GM12878 (cell line): Measurements from ENCODE around the gene CDH5. TPM values are rescaled to one million over a fixed set of nuclear protein-coding genes. Genes with fewer than 3 reads are reported as not detected.

Source experiments
- ATAC-seq: fragments of 200-7000 bp; cut with Tn5 transposase; 3 replicates; pipeline ENCODE4 v1.9.1; 2020; ENCODE audit warnings: mild to moderate bottlenecking, moderate library complexity
- BruUV-seq: library from RNA; stranded (reverse); fragments of 400-500 nt; replicated peaks from 2 replicates; lab custom pipeline; 2021; lab: Mats Ljungman, UMichigan
- CTCF ChIA-PET: fragments of 300-600 bp; sonication (Branson Sonifier 250); formaldehyde crosslinking; extraction: SDS; loops from one replicate; lab custom pipeline; 2021; ENCODE audit warnings: inconsistent platforms; lab: Yijun Ruan, JAX
- POLR2A ChIA-PET: fragments of 350-600 bp; formaldehyde crosslinking; extraction: SDS; loops from one replicate; lab custom pipeline; 2021; ENCODE audit warnings: inconsistent platforms; lab: Charles Lee
- RAD21 ChIA-PET: fragments of 300-600 bp; sonication (Branson Sonifier 250); formaldehyde crosslinking; loops from one replicate; lab custom pipeline; 2023; ENCODE audit warnings: antibody characterized with exemption; ENCODE audit not compliant: unreplicated experiment; lab: Charles Lee
- SMC1A ChIA-PET: fragments of 300-600 bp; sonication (Branson Sonifier 250); formaldehyde crosslinking; loops from one replicate; lab custom pipeline; 2023; ENCODE audit not compliant: unreplicated experiment, uncharacterized antibody; lab: Charles Lee
- DNase-seq: peaks from one replicate; pipeline ENCODE4 v3.0.0-alpha.2; 2011; ENCODE audit warnings: low read depth, low spot score
- FAIRE-seq: peaks from 3 replicates; lab custom pipeline; 2011; peaks lifted over from hg19 to GRCh38; lab: Jason Lieb, UNC
- H2AFZ ChIP-seq: 2 replicates; pipeline ENCODE4 v1.6.0; 2011; ENCODE audit warnings: low read depth, low read length, control low read depth; ENCODE audit not compliant: control insufficient read depth
- H3K27ac ChIP-seq: 2 replicates; pipeline ENCODE4 v1.5.1; 2011; ENCODE audit warnings: control low read depth; ENCODE audit not compliant: control insufficient read depth, insufficient read depth
- H3K27me3 ChIP-seq, 2 experiments: replicated peaks in 1 of 2; 2 replicates each; pipeline versions ENCODE4 v1.6.0 to v1.6.1; 2011; ENCODE audit warnings: low read length in 1 of 2; ENCODE audit not compliant: control insufficient read depth in 2 of 2, insufficient read depth in 2 of 2
- H3K36me3 ChIP-seq, 2 experiments: 2 replicates each; pipeline ENCODE4 v1.5.1; 2011; ENCODE audit warnings: low read length in 1 of 2; ENCODE audit not compliant: control insufficient read depth in 2 of 2, insufficient read depth in 2 of 2
- H3K4me1 ChIP-seq: 2 replicates; pipeline ENCODE4 v1.6.1; 2011; ENCODE audit warnings: mild to moderate bottlenecking, low read length, moderate library complexity, mixed read lengths; ENCODE audit not compliant: control insufficient read depth, insufficient read depth
- H3K4me2 ChIP-seq: 2 replicates; pipeline ENCODE4 v1.6.0; 2011; ENCODE audit warnings: control low read depth; ENCODE audit not compliant: control insufficient read depth, insufficient read depth
- H3K4me3 ChIP-seq: fragments of 200-600 bp; sonication (generic); 2 replicates; pipeline ENCODE4 v1.5.1; 2016
- H3K79me2 ChIP-seq: 2 replicates; pipeline ENCODE4 v1.6.0; 2011; ENCODE audit warnings: low read length; ENCODE audit not compliant: control insufficient read depth, insufficient read depth
- H3K9ac ChIP-seq: 2 replicates; pipeline ENCODE4 v1.8.0; 2011; ENCODE audit warnings: low read length, control low read depth, mixed read lengths; ENCODE audit not compliant: control insufficient read depth, insufficient read depth
- H3K9me3 ChIP-seq: replicated peaks from 3 replicates; pipeline ENCODE4 v1.5.1; 2011; ENCODE audit warnings: mild to moderate bottlenecking, low read length; ENCODE audit not compliant: control insufficient read depth, insufficient read depth
- H4K20me1 ChIP-seq: 2 replicates; pipeline ENCODE4 v1.6.0; 2011; ENCODE audit not compliant: control insufficient read depth, insufficient read depth
- BACH1 ChIP-seq: fragments of 450-650 bp; IDR thresholded peaks from 2 replicates; pipeline ENCODE4 v1.6.1; 2017; ENCODE audit warnings: mild to moderate bottlenecking, borderline replicate concordance
- DPF2 ChIP-seq: fragments of 450-650 bp; IDR thresholded peaks from 2 replicates; pipeline ENCODE4 v1.6.1; 2017; ENCODE audit warnings: mild to moderate bottlenecking
- EED ChIP-seq: sonication (generic); IDR thresholded peaks from 2 replicates; pipeline ENCODE4 v1.6.1; 2016; ENCODE audit warnings: antibody characterized with exemption, low read depth
- FOXM1 ChIP-seq: IDR thresholded peaks from 2 replicates; pipeline ENCODE4 v1.6.1; 2012; ENCODE audit warnings: low read depth, mild to moderate bottlenecking, inconsistent platforms, low read length, moderate library complexity
- IKZF2 ChIP-seq, 2 experiments: fragments of 450-650 bp; IDR thresholded peaks; 2 replicates each; pipeline ENCODE4 v1.6.1; 2017; ENCODE audit warnings: mild to moderate bottlenecking in 2 of 2, moderate library complexity in 2 of 2
- MTA2 ChIP-seq: fragments of 450-650 bp; IDR thresholded peaks from 2 replicates; pipeline ENCODE4 v1.6.1; 2016; ENCODE audit warnings: low read depth, mild to moderate bottlenecking, moderate library complexity
- NFIC ChIP-seq: IDR thresholded peaks from 2 replicates; pipeline ENCODE4 v1.6.1; 2012; ENCODE audit warnings: low read depth, mild to moderate bottlenecking, inconsistent platforms, low read length, moderate library complexity
- NFYA ChIP-seq: IDR thresholded peaks from 2 replicates; pipeline ENCODE4 v1.6.1; 2011; ENCODE audit warnings: low read depth, mild to moderate bottlenecking, low read length, improper control_type of control experiment, borderline replicate concordance
- NFYB ChIP-seq: IDR thresholded peaks from 2 replicates; pipeline ENCODE4 v1.6.1; 2011; ENCODE audit warnings: low read depth, mild to moderate bottlenecking, low read length, improper control_type of control experiment, moderate library complexity; ENCODE audit not compliant: insufficient read depth
- PAX8 ChIP-seq: fragments of 450-650 bp; IDR thresholded peaks from 2 replicates; pipeline ENCODE4 v1.6.1; 2017; ENCODE audit warnings: mild to moderate bottlenecking, moderate library complexity
- TCF7 ChIP-seq: IDR thresholded peaks from 2 replicates; pipeline ENCODE4 v1.6.1; 2014; ENCODE audit warnings: antibody characterized with exemption, borderline replicate concordance
- WGBS: methylation state at CpG from one replicate; pipeline ENCODE4 v1.1.6; 2016; ENCODE audit warnings: low lambda C conversion rate; ENCODE audit not compliant: insufficient replicate concordance, insufficient coverage; ENCODE audit errors: missing lambda C conversion rate; 5-methylcytosine and 5-hydroxymethylcytosine counted together
- in situ Hi-C: fragments of 300-500 bp; cut with MboI; formaldehyde crosslinking; loops from 9 replicates; pipeline ENCODE4 v1.14.3; 2018; ENCODE audit warnings: mixed read lengths
- intact Hi-C: fragments of 100-400 bp; cut with micrococcal nuclease; formaldehyde crosslinking; loops from one replicate; pipeline ENCODE4 v1.14.2; 2022; ENCODE audit not compliant: unreplicated experiment
- polyA plus RNA-seq, 11 experiments: library from polyadenylated mRNA; depleted of rRNA in 4 of 11; unstranded in 6 of 11; stranded (reverse) in 5 of 11; fragments of >200 nt; fragmentation: Nextera tagmentation in 4 of 11; fragmentation: Illumina TruSeq in 1 of 11; extraction: Ambion mirVana in 4 of 11; extraction: Trizol in 1 of 11; gene quantifications; 1 replicate in 1 of 11; 2 replicates in 10 of 11; pipeline versions ENCODE4 v1.2.1 to v1.2.3, GENCODE V29; 2011 to 2016; ENCODE audit warnings: inconsistent platforms in 2 of 11, missing spikeins in 2 of 11, low read depth in 1 of 11
- total RNA-seq, 4 experiments: library from RNA; depleted of rRNA in 3 of 4; stranded (reverse); fragments of >200 nt in 3 of 4; fragmentation: Illumina TruSeq in 1 of 4; extraction: Trizol in 1 of 4; gene quantifications; 2 replicates each; pipeline versions ENCODE4 v1.2.1 to v1.2.3, GENCODE V29; 2013 to 2021
- TF ChIP-seq, protein P1 (sequence below): fragments of 450-650 bp; IDR thresholded peaks from 2 replicates; pipeline ENCODE4 v1.6.1; 2016; ENCODE audit warnings: mild to moderate bottlenecking
- TF ChIP-seq, protein P2 (sequence below): IDR thresholded peaks from 2 replicates; pipeline ENCODE4 v1.6.1; 2012; ENCODE audit warnings: low read depth, low read length, improper control_type of control experiment
- TF ChIP-seq, protein P3 (sequence below): IDR thresholded peaks from 2 replicates; pipeline ENCODE4 v1.6.1; 2012; ENCODE audit warnings: improper control_type of control experiment, low read depth, low read length; ENCODE audit not compliant: insufficient replicate concordance

CDH5 gene
- total and polyA plus RNA-seq, 10 of the 15 experiments (the other 5 are each of a cell fraction or from before 2014, with no cell fraction given): not detected

DNA sequence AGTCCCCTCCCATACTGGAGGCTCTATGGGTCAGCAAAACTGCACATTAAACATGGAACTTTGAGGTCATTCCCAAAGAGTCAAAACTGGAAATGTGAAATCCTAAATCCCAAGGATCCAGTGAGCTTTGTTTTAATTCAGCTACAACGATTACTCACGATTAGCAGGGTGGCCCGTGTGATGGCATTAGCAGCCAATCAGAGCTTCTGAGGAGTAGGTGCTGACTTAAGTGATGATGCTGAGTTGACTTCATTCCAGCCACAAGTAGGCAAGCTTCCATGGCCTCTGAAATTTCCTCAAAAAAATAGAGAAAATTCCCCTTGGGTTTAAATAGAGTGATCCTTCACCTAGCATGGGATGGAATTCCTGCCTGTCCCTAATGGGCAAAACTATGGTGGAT lies 32.5 kb downstream of the CDH5 start:
- 2% methylated on average over 3 of the region's 3 CpGs for WGBS
- POLR2A ChIA-PET: no interaction called here
- CTCF ChIA-PET: interaction anchor here (1.5 kb wide), 1 partner anchor 83 kb away, joined by 6 read pairs; no protein-coding TSS in a partner anchor
- Histone ChIP-seq H3K9me3 (no peaks in the 10 kb centered on the region), H3K9ac (no peak overlapping the region), H3K36me3 (no peaks in the 10 kb centered on the region), H3K27me3 (peaks cover 0 to 3% of the 10 kb centered on the region in 2 experiments; a peak in 3 of 4 replicates), H3K27ac (no peak overlapping the region), H3K4me2 (no peak overlapping the region), H2AFZ (no peak overlapping the region), H3K4me3 (no peak overlapping the region), H4K20me1 (no peaks in the 10 kb centered on the region), H3K4me1 (no peaks in the 10 kb centered on the region), H3K79me2 (no peaks in the 10 kb centered on the region)
- no peak for TF ChIP-seq TCF7
- no peak for TF ChIP-seq NFIC
- no peak for TF ChIP-seq NFYB
- no peak for TF ChIP-seq NFYA
- TF ChIP-seq MTA2: no peak
- no peak for TF ChIP-seq BACH1
- no peak for TF ChIP-seq DPF2
- TF ChIP-seq, protein P1, sequence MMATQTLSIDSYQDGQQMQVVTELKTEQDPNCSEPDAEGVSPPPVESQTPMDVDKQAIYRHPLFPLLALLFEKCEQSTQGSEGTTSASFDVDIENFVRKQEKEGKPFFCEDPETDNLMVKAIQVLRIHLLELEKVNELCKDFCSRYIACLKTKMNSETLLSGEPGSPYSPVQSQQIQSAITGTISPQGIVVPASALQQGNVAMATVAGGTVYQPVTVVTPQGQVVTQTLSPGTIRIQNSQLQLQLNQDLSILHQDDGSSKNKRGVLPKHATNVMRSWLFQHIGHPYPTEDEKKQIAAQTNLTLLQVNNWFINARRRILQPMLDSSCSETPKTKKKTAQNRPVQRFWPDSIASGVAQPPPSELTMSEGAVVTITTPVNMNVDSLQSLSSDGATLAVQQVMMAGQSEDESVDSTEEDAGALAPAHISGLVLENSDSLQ: no peak
- no peak for TF ChIP-seq IKZF2 (IDR thresholded peaks at IDR 0.05)
- TF ChIP-seq FOXM1: no peak
- no peak for TF ChIP-seq EED
- TF ChIP-seq, protein P2, sequence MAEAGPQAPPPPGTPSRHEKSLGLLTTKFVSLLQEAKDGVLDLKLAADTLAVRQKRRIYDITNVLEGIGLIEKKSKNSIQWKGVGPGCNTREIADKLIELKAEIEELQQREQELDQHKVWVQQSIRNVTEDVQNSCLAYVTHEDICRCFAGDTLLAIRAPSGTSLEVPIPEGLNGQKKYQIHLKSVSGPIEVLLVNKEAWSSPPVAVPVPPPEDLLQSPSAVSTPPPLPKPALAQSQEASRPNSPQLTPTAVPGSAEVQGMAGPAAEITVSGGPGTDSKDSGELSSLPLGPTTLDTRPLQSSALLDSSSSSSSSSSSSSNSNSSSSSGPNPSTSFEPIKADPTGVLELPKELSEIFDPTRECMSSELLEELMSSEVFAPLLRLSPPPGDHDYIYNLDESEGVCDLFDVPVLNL: no peak
- no peak for TF ChIP-seq PAX8
- TF ChIP-seq, protein P3, sequence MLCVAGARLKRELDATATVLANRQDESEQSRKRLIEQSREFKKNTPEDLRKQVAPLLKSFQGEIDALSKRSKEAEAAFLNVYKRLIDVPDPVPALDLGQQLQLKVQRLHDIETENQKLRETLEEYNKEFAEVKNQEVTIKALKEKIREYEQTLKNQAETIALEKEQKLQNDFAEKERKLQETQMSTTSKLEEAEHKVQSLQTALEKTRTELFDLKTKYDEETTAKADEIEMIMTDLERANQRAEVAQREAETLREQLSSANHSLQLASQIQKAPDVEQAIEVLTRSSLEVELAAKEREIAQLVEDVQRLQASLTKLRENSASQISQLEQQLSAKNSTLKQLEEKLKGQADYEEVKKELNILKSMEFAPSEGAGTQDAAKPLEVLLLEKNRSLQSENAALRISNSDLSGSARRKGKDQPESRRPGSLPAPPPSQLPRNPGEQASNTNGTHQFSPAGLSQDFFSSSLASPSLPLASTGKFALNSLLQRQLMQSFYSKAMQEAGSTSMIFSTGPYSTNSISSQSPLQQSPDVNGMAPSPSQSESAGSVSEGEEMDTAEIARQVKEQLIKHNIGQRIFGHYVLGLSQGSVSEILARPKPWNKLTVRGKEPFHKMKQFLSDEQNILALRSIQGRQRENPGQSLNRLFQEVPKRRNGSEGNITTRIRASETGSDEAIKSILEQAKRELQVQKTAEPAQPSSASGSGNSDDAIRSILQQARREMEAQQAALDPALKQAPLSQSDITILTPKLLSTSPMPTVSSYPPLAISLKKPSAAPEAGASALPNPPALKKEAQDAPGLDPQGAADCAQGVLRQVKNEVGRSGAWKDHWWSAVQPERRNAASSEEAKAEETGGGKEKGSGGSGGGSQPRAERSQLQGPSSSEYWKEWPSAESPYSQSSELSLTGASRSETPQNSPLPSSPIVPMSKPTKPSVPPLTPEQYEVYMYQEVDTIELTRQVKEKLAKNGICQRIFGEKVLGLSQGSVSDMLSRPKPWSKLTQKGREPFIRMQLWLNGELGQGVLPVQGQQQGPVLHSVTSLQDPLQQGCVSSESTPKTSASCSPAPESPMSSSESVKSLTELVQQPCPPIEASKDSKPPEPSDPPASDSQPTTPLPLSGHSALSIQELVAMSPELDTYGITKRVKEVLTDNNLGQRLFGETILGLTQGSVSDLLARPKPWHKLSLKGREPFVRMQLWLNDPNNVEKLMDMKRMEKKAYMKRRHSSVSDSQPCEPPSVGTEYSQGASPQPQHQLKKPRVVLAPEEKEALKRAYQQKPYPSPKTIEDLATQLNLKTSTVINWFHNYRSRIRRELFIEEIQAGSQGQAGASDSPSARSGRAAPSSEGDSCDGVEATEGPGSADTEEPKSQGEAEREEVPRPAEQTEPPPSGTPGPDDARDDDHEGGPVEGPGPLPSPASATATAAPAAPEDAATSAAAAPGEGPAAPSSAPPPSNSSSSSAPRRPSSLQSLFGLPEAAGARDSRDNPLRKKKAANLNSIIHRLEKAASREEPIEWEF: no peak
- ATAC-seq (no peak), DNase-seq (no peak), FAIRE-seq (no peak)
- in situ Hi-C loops (no loop called here), intact Hi-C loops (no loop called here)
- no TSS peak for BruUV-seq
- SMC1A ChIA-PET: no interaction called here
- RAD21 ChIA-PET: no interaction called here
